M059J (cell line): Measurements from ENCODE around the gene CMTM2. TPM values are rescaled to one million over a fixed set of nuclear protein-coding genes. Genes with fewer than 3 reads are reported as not detected.

Source experiments
- DNase-seq: peaks from one replicate; pipeline ENCODE4 v3.0.0-alpha.2; 2012; ENCODE audit warnings: low read depth
- total RNA-seq: library from RNA; depleted of rRNA; stranded (reverse); fragments of >200 nt; shearing (Covaris generic); gene quantifications from 2 replicates; pipeline ENCODE4 v1.2.3, GENCODE V29; 2014; rRNA removed

Gene CMTM2
- not detected in 2 replicates for total RNA-seq

DNA sequence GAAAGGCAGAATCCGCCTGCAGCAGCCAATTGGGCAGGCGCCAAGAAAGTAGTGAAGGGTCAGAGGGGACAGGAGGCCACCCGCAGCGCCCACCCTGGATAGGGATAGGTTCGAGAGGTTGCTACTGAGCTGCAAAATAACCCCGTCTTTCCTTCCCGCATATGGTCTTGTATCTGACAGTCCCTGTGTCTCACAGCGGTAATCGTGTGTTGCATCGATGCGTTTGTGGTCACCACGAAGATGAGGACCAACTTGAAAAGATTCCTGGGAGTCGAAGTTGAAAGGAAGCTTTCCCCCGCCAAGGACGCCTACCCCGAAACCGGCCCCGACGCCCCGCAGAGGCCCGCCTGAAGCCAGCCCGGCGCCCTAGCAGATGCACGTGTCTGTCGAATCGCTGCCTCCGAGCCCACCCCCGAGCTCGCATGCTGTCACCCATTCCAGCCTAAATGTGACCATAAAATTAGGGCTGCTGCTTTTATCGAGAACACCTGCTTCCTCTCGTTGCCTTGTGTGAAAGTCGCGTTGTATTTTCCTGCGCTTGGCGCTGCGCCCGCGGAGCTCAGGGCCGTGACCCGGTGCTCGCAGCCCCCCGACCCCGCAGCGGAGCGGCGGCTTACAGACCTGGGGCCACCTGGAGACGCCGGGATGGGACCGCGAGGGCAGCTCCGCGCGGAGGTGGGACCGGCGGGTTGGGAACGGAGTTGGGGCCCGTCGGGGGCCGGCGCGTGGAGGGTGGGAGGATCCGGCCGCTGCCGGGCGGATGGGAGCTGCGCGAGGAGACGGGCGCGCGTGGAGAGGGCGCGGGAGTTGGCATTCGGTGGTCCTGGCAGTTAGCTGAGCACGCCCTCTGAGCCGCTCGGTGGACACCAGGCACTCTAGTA, at the start of gene CMTM2:
TSS of gene CMTM2 (plus strand) at position 813 of the 881 bp plus-strand sequence. CDS start 145 bp downstream, outside the sequence.
- DNase-seq = no peak

DNA sequence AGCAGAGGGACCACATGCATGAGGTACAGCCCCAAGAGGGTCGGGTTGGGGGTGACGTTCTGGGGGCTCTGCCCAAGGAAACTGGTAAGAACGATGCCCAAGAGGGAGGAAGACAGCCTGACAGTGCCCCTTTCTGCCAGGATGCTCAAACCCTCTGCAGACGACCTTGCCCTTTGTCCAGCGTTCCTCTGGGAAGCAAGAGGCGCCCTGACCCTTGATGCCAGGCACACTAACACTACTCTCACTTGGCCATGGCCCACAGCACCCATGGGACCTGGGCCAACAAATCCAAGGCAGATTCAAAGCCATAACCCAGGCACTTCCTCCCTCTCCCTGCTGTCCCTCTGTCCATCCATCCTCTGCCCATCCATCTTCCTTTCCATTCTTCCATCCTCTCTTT, 49.8 kb upstream of the CMTM2 start:
- DNase-seq = no peak

DNA sequence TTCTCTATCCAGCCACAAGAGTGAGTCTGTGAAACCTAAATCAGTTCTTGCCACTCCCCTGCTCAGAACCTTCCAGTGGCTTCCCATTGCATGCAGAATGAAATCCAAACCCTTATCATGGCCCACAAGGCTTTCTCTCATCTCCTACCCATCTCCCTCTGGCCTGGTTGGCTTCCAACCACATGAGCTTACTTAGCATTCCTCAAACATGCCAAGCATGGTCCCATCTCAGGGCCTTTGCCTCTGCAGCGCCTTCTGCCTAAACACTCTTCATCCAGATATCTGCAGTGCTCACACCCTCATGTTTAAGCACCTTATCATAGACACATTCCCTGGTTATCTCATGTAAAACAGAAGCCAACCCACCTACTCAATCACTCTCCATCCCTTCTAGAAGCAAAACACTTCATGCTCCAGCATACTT, 44.9 kb upstream of the CMTM2 start:
- no peak for DNase-seq

- no peak for DNase-seq
Measured at GRCh38 chr16:66536525-66536924, 42.7 kb upstream of the CMTM2 start.

DNA sequence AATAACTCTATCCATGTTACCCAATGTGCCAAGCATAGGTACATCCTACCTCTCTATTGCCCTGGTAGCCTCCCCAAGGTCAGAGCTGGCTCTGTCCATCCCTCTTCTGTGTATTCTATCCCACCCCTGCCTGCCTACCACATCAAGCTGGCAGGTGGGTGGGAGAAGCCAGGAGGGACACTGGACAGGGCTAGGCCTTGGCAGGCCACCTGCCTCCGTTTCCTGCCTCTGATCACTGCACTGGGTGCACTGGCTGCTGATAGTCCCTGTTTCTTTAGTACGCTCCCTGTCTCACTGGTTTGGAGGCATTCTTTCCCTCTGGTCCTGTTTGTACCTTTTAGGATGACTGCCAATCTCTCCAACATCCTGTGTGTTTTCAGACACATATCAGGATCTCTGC, 42.0 kb upstream of the CMTM2 start:
- no peak for DNase-seq

DNA sequence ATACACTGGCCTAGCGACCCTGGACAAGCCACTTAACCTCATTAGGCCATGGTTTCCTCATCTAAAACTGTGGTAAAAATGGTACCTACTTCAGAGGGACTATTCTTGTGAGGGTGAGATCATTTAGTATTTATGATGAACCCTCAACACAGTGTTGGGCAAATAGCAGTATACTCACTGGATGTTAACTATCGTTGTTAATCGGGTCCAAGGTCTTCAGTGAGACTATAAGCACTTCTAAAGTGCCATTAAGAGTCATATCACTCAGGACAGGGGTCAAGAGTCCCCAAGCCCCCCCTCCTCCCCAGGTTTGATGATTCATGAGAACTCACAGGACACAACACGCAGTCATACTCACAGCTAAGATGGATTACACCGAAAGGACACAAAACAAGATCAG, 40.4 kb upstream of the CMTM2 start:
- DNase-seq = no peak

DNA sequence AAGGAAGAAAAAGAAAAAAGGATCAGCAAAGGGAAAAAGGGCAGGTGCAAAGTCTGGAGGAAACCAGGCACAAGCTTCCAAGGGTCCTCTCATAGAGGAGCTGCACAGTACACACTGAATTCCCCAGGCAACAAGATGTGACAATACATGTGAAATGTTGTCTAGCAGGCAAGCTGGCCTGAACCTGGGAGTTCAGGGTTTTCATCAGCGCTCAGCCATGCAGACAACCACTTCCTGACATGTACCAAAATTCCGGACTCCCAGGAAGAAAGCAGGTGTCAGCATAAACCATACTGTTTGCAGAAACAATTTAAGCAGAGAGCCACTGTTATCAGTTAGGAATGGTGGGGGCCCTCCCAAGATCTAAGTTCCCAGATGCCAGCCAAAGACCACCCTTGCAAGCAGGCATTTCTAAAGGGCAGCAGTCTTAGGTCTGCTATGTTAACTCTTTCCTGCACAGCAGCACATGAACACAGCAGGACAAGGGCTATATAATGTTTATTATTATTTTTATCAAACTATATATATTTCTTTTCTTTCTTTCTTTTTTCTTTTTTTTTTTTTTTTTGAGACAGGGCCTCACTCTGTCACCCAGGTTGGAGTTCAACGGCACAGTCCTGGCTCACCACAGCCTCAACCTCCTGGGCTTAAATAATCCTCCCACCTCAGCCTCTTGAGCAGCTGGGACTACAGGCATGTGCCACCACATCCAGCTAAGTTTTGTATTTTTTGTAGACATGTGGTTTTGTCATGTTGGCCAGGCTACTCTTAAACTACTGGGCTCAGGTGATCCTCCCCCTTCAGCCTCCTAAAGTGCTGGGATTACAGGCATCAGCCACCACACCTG, 39.4 kb upstream of the CMTM2 start:
- peak; percentile 81 for DNase-seq

GRCh38 chr16:66541388-66542355, 37.6 kb upstream of the CMTM2 start:
- DNase-seq = no peak

GRCh38 chr16:66542396-66542795, 36.9 kb upstream of the CMTM2 start:
- DNase-seq = no peak

DNA sequence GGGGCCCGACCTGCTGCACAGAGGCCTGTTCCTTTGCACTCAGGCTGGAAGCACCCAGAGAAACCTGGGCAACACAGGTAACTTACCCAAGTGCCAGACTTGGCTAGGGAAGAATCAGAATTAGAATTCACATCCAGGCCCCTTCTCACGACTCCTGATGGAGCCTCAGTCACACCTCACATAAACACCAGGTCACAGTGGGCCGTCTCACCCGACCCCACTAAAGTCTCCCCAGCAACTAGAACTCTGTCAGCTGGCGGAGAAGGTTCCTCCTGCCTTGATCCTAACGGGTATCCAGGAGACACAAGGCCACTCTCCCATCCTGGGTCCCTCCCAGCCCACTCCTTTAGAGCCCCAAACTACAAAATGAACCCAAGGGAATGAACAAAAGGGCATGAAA, 35.7 kb upstream of the CMTM2 start:
- no peak for DNase-seq

DNA sequence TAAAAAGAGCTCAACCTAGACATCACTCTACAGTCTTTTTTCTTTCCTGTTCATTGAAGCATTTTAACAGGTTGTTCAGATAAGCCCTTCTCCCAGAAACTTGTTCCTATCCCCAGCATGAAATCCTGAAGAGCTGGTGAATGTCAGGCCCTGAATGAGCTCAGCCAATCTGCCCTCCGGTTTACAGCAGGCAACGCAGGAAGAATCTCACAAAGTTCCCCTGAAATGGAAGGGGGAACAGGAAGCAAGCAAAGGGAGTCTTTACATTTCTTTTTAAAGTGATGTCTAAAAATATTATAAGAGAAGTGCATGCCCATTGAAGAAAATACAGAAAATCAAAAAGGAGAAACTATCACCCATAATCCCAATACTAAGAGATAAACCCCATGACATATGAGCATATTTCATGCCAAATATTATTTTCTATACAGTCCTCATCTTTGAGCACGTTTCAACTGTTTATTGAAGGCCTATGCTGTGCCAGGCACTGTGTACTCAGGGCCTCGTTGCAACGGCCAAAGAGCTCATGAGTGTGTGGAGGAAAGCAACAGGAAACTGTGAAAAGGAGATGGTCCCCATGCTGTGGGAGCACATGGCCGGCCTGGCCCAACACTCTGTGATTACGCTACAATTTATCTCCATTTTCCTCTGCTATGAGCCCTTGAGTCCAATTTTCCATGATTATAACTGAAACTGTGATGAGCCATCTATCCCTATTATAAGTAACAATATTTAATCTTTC, 35.1 kb upstream of the CMTM2 start:
- no peak for DNase-seq

GRCh38 chr16:66547101-66547989, 31.9 kb upstream of the CMTM2 start:
- DNase-seq = no peak

DNA sequence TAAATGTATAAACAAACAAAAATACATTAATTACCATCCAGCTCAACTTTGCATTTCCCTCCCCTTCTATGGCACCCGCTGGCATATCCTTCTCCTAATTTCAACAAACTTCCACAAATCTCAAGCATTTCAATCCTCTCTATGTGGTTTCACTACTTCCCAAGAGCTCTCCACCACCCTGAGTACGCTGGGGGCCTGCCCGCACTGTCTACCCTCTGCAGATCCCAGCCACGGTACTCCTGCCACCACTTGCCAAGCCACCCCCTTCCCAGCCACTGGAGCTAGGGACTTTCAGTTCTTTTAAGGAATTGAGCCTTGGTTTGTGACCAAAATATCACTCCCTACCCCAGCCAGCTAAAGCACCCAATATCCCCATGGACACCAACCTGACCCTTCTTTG, 31.2 kb upstream of the CMTM2 start:
- DNase-seq = no peak

DNA sequence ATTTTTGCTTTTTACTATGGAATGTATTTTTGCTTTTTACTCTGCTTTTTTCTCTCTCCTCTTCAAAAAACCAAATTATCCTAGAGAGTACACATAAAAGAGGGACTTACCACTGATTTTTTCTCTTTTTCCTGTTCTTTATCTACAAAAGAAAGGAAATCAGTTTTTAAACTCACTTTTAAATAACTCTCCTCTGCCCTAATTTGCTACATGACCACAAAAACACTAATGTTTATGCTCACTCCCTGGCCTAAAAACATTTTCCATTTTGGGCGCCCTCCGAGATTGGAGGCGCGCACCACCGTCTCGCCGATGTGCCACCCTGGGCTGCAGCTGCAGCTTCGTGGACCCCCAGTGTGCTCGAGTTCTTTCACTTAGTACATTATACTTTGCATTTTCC, 30.4 kb upstream of the CMTM2 start:
- no peak for DNase-seq

DNA sequence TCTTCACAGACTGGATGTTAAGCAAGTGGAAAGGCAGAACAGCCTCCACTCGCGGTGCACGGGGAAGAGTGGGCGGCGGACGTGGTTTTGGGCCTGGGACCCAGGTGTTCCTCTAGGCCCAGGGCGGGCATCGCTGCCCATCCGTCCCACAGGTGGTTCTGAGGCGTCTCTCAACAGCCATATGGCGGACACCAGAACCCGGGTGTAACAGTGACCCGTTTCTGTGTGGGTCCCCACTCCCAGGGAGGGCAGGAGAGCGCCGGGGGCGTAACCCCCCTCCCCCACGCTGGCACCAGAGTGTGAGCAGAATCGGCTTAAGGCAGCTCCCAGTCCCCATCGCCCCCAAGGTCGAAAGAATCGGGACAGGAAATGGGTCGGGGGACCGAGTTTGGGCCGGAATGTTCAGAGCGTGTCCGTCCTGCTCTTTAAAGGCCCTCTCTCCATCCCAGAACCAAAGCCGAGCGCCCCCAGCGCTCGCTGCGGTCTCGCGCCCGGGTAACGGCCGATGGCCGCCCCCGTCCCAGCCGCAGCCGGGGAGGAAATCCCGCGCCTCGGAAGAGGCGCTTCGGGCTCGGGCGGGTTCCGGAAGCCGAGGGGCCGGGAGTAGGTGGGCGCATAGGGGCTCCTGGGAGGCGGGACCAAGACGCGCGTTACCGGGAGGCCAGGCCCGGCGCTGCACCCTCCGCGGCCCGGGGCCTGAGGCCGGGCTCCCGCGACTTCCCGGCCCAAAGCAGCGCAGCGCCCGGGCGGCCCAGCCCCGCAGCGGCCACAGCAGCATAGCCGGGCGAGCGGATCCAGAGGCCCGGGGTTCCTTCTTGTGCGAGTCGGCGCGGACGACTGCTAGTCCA, 29.8 kb upstream of the CMTM2 start, which contains the start of gene TK2:
TSS of gene TK2 (minus strand) at position 839 of the 848 bp plus-strand sequence. CDS start at position 778, 61 bp downstream.
- peak; percentile 69 for DNase-seq

GRCh38 chr16:66551348-66551759, 27.9 kb upstream of the CMTM2 start:
- peak; percentile 59 for DNase-seq

GRCh38 chr16:66551788-66552285, 27.4 kb upstream of the CMTM2 start:
- DNase-seq = no peak
